GM19372 (cell line): ENCODE results near the gene DLEU7.

Experiments
- ATAC-seq: cut with Tn5 transposase; IDR thresholded peaks from one replicate; pipeline ENCODE4 v1.9.1; 2021; ENCODE audit warnings: mild to moderate bottlenecking, low read depth, moderate library complexity; ENCODE audit not compliant: unreplicated experiment

The DLEU7 gene

DNA sequence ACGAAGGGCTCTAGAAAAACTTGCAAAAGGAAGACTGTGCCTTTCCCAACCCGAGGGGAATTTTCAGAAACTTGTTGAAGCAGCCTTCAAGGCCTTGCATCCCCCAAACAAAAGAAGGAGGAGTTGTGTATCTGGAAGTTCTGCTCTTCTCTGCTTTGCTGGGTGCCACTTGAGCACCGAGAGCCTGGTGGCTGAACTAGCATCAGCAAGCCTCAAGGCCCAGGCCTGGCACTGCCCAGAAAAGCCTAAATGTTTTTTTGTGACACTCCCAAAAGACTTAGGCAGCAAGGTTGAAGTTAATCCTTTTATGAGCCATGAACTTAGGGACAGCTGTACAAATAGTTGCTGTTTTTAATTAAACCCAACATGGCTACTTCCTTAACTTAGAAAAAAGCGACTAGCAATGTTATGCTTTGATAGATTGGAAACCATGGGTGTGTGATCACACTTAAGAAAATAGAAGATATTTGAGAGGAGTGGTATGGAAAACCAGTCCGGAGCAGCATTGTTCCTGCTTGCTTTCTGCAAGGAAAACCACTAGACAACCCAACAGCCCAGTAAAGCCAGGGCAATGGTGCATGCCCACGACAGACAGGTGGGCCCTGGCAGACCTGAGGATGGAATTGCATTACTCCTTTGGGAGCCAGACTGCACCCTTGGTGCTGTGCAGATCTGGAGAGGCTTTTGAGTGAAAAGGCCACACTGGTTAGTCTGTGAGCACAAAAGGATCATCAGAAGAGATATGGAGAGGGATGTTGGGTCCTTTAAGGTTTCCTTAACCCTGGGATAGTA, 788 bp upstream of the DLEU7 start:
- ATAC-seq, result no peak

DNA sequence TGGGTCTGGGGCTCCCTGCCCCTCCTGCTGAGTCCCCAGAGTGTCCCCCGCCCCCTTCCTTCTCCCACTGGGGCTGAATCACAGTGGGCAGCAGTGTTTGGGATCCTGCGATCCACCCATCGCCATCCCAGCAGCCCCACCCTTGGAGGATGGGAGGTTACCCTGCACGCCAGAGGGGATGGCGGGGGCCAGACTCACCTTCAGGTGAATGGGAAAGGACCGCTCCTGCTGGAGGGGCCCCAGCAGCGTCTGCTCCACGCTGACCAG, 569 bp downstream of the DLEU7 start:
- no peak for ATAC-seq

DNA sequence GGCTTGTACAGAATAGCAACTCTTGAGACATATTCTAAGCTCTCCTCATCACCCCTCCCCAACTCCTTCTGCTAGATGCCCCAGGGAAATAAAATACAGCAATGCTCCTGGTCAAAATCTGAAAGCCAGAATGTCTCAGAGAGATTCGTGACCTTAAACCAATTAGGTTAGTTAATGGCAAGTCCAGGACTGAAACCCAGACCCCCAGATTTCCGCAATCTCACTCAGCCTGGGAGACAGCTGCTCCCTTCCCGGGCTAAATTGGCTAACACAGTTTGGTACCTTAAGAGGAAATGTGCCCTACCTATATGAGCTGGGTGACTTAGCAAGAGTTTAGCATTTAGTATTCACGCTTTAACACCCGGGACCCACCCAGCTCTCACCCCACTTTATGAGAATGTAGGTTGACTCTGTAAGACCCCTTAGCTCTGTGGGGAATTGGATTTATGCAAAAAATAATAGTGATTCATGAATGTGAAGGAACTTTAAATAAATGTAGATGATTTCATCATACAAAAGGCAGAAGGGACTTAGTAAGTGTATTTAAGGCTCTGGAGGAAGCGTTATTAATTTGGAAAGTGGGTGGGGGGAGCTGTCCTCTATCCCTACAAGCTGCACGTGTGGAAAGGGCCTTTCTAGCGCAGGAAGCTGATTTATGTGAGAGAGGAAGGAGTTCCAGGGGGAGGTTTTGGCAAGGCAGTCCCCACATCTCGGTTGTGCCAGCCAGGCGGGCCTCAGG, 1.1 kb downstream of the DLEU7 start:
- no peak for ATAC-seq

DNA sequence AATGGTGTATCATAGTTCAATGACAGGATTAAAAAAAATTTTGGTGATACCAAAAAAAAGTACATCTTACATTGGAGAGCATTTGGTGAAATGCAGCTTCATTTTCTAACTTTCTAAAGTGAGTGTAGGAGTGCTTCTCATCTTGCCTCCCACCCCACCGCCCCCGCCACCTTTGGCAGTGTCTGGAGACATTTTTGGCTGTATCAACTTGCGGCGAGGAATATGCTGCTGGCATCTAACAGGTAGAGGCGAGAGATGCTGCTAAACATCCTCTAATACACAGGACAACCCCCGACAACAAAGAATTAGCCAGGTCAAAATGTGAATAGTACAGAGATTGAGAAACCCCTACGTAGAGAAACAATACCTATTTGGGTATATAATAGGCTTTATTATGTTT, 1.7 kb downstream of the DLEU7 start:
- ATAC-seq, result no peak

DNA sequence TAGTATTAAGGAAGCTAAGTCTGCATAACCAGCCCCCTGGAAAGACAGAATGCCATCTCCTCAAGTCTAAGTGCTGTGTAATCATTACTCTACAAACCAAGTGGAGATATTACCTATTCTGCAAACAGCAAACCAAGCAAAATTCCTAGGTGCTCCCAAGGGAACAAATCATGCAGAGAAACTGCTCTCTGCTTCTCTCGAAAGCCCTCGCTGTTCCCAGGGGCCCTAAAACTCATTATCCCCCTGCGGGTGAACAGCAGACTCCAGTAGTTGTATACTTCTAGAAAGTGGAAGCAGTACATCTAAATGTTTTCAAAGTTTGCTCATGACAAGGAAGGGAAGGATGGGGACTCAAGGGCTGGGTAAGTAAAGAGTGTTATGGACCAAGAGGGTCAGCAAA, 3.2 kb downstream of the DLEU7 start:
- ATAC-seq, result no peak

DNA sequence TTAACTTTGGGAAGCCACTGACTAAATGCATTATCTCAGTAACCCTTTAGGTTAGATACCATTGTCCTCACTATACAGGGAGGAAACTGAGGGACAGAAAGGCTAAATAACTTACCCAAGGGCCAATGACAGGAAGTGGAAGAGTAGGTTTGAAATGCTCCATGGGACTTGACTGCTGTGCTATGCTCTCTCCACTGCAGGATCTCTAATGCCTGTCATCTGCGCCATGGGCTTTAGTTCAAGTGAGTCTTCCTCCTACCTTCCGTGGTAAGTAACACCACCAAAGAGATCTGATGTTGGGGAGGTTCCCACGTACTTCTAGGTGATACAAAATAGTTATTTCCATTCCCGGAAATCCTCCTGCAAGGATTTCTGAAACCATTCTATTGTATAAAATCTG, 3.7 kb downstream of the DLEU7 start:
- ATAC-seq, result no peak

DNA sequence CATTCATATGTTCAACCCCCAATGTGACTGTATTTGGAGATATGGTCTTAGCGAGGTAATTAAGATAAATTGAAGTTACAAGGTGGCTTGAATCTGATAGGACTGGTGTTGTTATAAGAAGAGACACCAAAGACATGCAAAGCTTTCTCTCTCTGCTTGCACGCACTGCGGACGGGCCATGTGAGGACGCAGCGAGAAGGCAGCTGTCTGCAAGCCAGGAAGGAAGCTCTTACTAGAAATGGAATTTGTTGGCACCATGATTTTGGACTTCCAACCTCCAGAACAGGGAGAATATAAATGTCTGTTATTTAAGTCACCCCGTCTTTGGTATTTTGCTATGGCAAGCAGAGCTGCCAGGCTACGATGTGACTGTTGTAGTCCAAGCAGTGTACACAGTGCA, 4.8 kb downstream of the DLEU7 start:
- ATAC-seq, result no peak

DNA sequence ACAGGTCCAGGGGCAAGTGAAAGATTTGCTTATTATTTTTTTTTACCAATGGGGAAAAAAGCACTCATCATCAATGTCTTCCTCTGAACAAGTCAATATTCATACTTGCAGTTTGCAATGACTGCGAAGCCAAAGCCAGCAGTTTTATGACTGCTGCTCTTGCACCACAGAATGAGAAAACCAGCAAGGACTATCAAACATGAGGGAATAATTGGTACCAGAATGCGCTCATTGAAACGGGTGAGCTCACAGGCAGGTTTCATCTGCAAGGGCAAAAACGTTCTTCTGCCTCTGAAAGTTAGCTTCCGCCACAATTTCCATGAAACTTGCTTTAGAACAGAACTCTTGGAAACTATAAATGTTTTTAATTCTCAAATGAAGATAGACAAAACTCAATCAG, 5.5 kb downstream of the DLEU7 start:
- ATAC-seq, result no peak

DNA sequence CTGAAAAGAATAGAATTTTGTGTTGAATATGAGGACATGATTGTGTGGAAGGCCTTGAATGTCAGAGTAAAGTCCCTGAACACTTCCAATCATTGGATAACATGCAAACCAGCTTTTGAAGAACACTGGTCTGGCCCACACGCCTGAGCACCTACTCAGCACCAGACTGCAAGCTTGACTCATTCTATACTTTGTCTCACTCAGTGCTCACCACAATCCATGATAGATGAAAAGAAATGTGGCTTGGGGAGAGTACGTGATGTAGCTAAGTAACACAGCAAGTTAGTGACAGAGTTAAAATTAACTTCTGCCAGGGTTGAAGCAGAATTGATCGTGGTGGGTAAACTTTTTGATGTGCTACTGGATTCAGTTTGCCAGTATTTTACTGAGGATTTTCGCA, 12.0 kb downstream of the DLEU7 start:
- ATAC-seq, result no peak

DNA sequence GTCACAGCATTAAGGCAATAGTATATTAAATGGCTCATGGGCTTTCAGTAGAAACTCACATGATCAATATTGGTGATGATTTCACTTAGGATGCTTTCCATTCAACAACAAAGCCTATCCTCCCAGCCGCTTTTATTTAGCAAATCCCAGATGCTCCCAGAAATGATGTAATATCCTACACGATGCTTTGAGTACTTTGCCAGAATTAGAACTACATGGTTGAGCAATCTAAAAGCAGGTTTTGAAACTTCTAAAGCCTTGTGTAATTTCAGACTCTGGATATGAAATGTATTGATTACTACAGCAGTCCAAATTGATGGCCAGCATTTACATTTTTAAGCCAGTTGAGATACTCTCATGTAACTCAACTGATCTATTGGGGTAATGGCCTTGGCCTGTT, 13.6 kb downstream of the DLEU7 start:
- no peak for ATAC-seq

DNA sequence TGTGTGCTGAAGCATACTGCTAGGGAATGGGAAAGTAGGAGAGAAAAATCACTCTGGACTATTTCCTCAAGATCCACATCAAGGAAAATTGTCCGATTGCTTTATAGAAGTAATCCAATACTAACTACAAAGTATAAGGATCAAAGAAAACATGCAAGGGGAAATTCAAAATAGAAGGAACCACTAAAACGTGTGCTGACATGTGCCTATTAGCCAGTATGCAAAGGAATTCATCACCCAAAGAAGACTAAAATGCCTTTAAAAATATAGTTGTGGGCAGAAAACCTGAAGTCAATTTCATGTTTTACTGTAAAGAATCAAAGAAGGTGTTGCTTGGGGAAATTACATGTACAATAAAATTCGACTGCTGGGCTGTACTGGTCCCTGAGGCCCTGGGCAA, 14.3 kb downstream of the DLEU7 start:
- no peak for ATAC-seq

DNA sequence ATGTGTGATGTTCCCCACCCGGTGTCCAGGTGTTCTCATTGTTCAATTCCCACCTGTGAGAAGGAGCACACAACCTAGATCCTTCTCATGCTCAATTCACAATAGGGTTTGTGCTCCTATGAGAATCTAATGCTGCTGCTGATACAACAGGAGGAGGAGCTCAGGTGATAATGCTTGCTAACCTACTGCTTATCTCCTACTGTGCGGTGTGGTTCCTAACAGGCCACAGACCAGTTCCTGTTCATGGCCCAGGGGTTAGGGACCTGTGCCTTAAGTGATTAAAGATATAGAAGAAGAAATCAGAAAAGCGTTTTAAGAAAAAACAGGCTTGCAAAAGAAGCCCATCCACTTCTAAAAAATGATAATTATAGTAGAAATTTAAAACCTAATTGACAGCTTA, 17.5 kb downstream of the DLEU7 start:
- no peak for ATAC-seq

DNA sequence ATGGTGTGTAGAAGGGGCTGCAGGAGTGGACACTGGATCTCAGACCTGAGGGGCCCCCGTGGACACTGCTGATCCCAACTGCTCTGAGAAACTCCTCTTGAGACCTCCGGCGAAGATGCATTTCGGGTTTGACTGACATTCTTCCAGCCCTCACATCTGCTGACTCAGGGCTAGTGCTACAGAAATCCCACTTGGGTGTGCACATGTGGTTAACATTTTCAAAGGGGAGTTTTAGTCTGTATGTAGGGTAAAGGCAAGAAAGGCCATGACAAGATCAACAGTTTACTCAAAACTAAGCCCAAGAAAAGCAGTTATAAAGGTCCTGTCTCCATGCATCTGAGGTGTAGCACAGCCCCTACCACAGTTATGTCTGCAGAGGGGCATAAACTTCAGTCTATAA, 31.2 kb downstream of the DLEU7 start:
- no peak for ATAC-seq

DNA sequence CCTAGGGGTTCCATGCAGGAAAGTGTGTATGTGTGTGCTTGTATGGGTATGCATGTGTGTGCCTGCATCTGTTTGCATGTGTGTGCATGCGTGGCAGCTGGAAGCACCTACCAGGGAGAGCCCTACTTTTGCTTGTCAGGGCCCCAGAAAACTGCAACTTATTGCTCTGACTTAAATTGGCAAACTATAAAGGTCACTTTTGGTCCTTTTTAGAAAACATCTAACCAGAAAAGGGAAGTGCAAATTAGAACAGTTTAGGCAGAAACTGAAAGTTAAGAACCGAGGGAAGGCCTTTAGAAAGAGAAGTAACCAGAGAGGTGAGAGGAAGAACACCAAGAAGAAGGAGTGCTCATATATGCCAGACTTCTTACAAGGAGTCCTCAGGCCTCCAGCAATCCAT, 32.5 kb downstream of the DLEU7 start:
- peak; percentile 91 for ATAC-seq

DNA sequence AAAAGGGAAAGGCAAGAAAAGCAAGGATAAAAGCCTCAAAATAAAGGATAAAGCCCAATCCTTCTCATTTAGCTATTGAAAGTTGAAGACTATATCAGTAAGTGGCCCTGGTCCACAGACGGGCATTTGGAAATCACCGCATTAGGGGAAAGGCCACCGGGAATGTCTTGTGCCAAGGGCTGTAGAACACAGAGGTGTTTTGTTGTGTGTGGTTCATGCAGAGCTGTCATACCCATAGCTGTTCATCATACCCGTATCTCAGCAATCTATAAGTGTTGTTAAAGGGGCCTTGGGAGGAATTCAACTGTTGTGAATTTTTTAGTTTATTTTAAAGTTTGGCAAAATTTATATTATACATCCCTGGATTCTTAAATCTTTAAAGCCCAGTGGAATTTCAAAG, 33.0 kb downstream of the DLEU7 start:
- no peak for ATAC-seq

DNA sequence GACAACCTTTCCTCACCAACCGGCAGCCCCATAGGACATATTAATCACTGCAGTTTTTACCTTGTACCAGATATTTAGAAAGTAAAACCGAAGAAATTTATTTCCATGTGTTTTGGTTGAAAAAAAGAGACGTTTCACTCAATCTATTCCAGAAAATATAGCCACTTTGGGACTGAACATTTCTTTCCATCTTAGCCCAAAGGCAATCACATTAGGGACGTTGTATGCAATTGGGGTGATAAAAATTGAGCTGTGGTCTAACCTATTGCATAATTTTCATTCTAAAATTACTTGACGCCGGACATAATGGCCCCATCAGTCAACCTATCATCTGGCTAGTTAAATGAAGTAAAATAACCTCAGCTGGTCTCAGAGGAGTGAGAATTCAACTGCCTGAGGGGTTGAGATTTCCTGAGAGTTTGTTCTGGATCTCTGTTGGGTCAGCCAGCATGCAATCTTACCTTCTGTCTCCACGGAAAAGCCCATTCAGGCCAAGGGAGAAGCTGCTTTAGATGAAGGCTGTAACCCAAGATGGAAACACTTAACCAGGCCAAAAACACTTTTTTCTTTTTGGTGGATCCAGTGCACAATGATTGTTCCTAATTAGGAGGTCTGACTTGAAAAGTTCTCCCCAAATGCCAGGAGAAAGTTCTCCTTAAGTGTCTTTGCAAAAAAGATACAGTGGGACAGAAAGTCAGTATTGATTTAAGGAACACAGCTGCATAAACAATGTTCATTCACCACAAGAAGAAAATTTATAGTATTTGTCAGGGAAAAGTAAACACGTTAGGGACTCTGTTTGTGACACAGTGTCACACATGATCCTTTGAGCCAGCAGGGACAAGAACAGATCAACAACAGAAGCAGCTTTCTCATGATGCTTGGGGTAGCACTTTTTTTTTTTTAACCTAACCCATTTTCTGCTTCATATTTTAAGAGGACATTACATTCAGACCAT, 34.1 kb downstream of the DLEU7 start:
- ATAC-seq, result no peak

DNA sequence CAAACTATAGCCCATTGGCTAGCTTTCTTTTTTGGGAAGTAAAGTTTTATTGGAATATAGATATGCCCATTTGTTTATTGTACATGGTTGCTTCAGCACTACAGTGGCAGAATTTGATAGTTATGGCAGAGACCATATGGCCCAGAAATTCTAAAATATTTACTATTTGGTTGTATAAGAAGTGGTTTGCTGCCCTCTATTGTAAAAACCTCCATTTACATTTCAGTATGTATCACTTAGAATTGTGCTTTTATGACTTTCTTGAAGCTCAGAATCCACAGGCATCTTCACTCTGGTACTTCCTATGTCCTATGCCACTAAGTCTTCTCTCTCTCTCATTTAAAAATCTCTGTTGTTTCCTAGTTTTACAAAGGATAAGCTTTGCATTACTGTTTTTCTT, 37.7 kb downstream of the DLEU7 start:
- no peak for ATAC-seq

DNA sequence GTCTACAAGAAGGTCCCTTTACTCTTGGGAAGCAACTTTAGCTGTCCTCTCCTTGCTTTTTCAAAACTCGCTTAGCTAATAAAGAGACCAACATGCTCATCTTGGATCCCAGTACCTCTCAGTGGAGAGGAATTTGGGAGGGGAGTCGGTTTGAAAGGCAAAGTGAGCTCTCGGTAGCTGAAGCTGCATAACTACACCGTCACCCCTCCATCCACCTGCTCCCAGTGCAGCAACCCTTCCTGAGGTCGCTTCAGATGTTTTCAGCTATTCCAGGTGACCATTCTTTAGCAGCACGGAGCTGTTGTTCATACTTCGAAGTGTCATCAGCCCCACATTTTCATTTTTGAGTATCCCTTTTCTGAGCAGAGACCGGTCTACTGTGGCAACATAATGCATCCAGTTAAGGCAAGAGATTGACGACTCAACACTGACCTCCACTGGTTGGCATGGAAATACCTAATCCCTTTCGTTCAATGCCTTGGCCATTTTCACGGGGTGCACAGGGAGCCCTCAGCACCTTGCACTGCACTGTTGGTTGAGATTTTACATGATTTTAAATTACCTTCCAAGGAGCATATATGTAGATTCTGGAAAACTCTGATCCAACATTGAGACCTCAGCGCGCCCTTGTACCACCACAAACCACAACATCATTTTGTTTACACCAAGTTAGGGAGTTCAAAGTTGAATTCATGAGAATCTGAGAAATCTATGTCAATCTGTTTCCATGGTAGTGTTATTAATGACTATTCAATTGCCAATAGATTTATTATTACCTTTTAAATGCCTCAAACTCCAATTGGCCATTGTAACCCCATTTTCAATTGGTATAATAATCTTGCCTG, 42.2 kb downstream of the DLEU7 start:
- ATAC-seq, result peak; percentile 88

DNA sequence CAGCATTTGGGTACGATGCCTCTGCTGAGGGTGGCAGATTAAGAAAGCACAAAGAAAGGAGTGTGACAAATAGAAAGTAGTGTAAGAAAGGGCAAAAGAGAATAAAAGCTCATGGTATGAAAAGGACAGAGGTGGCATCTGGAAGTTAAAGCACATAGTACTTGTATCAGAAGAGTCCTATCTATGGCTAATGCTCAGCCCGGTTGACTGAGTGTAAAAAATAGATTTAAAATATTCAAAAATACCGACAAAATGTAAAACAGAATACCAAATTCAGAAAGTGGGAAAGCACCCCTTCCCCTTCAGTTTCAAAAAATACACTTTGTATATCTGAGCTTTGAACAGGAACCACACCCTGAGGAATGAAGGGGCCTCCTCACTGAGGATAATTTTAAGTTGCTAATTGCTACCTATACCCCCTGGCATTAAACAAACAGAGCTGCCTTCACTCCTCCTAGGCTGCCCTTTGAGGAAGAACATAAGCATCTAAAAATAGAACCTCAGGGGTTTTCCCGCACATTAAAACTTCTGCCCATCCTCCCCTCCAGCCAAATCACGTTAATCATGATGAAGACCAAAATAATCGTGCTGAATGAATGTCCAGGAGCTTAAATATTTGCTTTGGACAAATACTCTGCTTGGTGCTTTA, 43.3 kb downstream of the DLEU7 start:
- no peak for ATAC-seq

DNA sequence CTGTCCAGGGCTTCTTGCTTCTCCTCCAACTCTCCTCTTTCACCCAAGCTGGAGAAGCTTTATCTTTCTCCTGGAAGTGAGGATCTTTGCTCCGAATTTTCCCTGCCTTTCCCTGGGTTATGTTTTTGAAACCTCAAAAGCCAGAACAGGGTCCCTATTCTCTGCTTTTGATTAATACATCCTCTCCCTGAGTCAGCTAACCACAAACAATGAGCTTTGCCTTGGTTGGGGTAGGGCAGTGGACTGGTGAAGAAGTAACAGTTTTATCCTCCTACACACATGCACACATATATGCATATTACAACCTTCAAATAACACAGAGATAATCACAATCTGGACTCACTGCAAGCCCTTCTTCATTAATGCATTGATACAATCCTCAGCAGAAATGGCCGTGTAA, 44.6 kb downstream of the DLEU7 start:
- ATAC-seq, result no peak
